LNCaP clone FGC (cell line): ENCODE results near the gene MYRIP.

Experiments
- DNase-seq: peaks from one replicate; pipeline ENCODE4 v3.0.0-alpha.2; 2011; ENCODE audit warnings: low read depth
- H3K4me3 ChIP-seq: 2 replicates; pipeline ENCODE4 v1.5.1; 2011; ENCODE audit warnings: mild to moderate bottlenecking, low read depth, low read length, control low read depth
- TF ChIP-seq, protein P1 (sequence below): IDR thresholded peaks from 2 replicates; pipeline ENCODE4 v1.5.1; 2012; ENCODE audit warnings: mild to moderate bottlenecking; ENCODE audit not compliant: control insufficient read depth, insufficient read depth; ENCODE audit errors: extremely low read depth

MYRIP gene

DNA sequence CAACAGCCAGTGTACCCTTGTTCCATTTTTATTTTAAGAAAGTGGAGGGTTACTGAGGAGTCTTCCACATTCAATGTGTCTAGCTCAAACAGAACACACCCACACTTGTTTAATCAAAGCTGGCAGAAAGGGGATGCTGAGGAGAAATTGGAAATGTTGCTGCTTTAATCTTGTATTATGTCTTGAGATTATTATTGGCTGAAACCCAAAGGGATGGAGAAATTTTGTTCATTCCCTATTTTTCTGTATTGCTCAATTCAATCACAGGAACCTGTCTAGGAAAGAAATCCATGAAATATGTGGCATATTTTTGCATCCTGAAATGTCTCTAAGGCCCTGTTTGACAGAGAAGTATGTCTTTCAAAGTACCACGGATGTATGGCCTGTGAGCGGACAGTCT, 238.0 kb downstream of the MYRIP start:
- no peak overlapping the region for H3K4me3 ChIP-seq
- TF ChIP-seq, protein P1, sequence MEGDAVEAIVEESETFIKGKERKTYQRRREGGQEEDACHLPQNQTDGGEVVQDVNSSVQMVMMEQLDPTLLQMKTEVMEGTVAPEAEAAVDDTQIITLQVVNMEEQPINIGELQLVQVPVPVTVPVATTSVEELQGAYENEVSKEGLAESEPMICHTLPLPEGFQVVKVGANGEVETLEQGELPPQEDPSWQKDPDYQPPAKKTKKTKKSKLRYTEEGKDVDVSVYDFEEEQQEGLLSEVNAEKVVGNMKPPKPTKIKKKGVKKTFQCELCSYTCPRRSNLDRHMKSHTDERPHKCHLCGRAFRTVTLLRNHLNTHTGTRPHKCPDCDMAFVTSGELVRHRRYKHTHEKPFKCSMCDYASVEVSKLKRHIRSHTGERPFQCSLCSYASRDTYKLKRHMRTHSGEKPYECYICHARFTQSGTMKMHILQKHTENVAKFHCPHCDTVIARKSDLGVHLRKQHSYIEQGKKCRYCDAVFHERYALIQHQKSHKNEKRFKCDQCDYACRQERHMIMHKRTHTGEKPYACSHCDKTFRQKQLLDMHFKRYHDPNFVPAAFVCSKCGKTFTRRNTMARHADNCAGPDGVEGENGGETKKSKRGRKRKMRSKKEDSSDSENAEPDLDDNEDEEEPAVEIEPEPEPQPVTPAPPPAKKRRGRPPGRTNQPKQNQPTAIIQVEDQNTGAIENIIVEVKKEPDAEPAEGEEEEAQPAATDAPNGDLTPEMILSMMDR: no peak
- DNase-seq: no peak

DNA sequence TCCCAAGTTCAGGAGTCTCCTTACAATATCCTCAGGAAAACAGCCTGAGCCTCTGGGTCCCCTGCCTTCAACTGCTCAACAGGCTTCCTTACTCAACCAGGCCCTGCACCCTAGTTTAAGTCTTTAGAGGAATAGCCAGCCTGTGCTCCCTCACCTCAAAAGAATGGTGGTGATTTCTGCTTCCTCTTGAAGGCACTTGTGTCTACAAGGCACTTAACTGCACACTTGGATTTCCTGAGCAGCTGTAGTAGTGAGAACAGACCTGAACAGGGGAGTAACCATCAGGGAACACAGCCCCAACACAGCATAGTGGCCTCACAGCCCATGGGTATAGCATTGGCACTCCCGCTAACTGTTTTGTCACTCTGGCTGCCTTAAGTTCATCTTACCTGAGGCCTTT, 244.3 kb downstream of the MYRIP start:
- TF ChIP-seq, protein P1: no peak
- DNase-seq: no peak
- no peak overlapping the region for H3K4me3 ChIP-seq

DNA sequence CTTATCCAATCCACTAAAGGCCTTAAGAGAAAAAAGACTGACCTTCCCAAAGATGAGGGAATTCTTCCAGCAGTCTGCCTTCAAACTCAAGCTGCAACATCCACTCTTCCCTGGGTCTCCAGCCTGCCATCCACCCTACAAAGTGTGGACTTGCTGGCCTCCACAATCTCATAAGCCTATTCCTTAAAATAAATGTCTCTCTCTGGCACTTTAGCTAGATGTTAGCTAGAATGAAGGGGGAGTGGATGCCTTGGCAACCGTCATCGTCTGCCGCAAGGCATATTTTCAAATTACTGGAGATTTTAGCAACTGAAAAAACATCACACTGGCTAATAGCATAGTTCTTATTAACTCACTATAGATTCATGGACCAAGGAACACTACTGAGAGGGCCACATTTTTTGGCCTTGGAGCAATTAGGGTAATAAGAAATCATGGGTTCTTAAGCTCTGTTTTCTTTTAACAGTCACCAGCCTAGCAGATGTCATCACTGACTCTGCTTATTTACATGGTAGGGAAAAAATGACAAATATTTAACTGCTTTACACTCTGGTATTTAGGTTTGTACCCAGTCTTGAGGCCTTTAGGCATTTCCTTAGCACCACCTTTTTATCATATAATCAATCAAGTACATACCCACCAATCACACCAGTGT, 245.3 kb downstream of the MYRIP start:
- H3K4me3 ChIP-seq: no peak overlapping the region
- no peak for DNase-seq
- TF ChIP-seq, protein P1: no peak

DNA sequence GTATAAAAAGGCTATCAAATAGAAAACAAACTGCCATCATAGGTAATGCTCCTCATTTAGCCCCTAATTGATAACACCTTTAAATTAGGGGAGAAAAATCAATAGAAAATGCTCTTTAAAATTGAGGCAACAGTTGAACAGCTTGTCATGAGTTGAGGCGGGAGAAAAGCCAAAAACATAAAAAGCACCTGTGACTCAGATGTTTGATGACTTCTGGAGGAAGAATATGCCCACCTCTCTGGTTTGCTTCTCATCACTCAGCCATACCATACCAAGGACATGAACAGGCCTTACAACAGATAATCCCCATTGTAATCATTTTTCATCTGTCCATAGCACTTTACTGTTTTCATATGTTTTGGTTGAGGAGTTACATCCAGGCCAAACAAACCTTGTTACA, 246.0 kb downstream of the MYRIP start:
- TF ChIP-seq, protein P1: no peak
- no peak for DNase-seq
- H3K4me3 ChIP-seq: no peak overlapping the region

DNA sequence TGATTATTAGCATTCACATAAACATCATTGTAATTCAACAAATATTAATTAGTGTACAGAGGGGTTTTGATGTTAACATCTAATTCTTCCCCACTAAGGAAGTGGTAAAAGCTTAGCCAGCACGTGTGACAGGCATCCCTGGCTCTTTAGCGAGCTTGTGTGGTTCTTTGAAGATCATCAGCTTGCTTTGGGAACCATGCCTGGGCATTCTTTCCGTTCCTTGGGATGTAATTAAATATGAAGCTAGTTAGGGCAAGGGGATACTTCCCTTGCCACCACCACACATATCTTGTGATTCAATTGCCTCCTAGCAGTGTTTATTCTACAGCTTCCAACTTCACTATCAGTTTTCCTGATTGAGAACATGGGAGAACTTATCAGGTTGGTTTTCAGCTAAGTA, 246.5 kb downstream of the MYRIP start:
- no peak for DNase-seq
- TF ChIP-seq, protein P1: no peak
- H3K4me3 ChIP-seq: no peak overlapping the region

DNA sequence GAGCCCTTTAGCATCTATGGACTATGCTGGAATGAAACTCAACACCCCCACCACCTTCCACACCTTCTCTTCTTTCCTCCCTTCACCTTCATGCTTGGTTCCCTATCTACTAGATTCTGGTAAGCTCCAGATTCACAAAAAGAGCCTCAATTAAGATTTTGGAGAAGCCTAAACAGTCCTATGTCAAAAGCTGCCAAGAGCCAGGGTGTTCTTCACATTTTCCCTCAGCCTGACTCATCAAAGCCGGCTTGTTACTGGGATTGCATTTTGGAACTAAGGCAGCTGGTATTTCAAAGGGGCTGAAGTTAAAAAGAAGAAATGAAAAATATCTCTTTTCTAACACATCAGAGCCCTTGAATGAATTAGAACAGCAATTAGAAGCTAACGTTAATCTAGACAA, 247.7 kb downstream of the MYRIP start:
- no peak for DNase-seq
- TF ChIP-seq, protein P1: no peak
- no peak overlapping the region for H3K4me3 ChIP-seq

DNA sequence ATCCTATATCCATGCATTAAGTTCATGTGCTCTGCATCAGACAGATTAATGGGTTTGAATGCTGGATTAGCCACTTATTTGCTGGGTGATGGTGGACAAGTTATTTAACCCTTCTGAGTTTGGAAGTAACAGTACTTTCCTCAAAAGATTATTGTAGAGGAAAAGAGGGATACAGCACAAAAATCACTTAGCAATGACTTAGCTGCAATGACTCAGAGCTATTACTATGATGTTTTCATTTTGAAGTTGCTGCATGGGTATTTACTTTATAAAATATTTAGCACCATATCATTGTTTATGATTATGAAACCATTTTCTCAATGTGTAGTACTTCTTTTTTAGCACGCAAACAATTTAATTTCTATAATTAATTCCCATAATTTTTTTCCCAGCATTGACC, 248.4 kb downstream of the MYRIP start:
- TF ChIP-seq, protein P1: no peak
- no peak overlapping the region for H3K4me3 ChIP-seq
- DNase-seq: no peak
